Ishikawa (cell line): ENCODE results near the gene AKAP6.

ENCODE experiments used
- CEBPB ChIP-seq: IDR thresholded peaks from 2 replicates; pipeline ENCODE4 v1.6.1; 2012
- CREB1 ChIP-seq: IDR thresholded peaks from 2 replicates; pipeline ENCODE4 v1.6.1; 2012; ENCODE audit warnings: low read depth
- EGR1 ChIP-seq: IDR thresholded peaks from 2 replicates; pipeline ENCODE4 v1.6.1; 2012
- EP300 ChIP-seq: IDR thresholded peaks from 2 replicates; pipeline ENCODE4 v1.6.1; 2012; ENCODE audit warnings: borderline replicate concordance
- FOXM1 ChIP-seq: IDR thresholded peaks from 2 replicates; pipeline ENCODE4 v1.6.1; 2012; ENCODE audit warnings: low read depth, borderline replicate concordance
- MAX ChIP-seq: IDR thresholded peaks from 2 replicates; pipeline ENCODE4 v1.6.1; 2012
- RAD21 ChIP-seq: IDR thresholded peaks from 2 replicates; pipeline ENCODE4 v1.6.1; 2012; ENCODE audit warnings: low read depth
- REST ChIP-seq: IDR thresholded peaks from 2 replicates; pipeline ENCODE4 v1.6.1; 2012; ENCODE audit warnings: low read depth, mild to moderate bottlenecking
- TAF1 ChIP-seq: IDR thresholded peaks from 2 replicates; pipeline ENCODE4 v1.6.1; 2012; ENCODE audit warnings: low read depth, mild to moderate bottlenecking
- TCF12 ChIP-seq: IDR thresholded peaks from 2 replicates; pipeline ENCODE4 v1.6.1; 2012; ENCODE audit warnings: low read depth
- USF1 ChIP-seq: IDR thresholded peaks from 2 replicates; pipeline ENCODE4 v1.6.1; 2012
- YY1 ChIP-seq: IDR thresholded peaks from 2 replicates; pipeline ENCODE4 v1.6.1; 2012; ENCODE audit warnings: low read depth
- ZBTB7A ChIP-seq: IDR thresholded peaks from 2 replicates; pipeline ENCODE4 v1.6.1; 2012; ENCODE audit warnings: low read depth

- TF ChIP-seq CREB1, result no peak
- TF ChIP-seq TAF1, result no peak
- no peak for TF ChIP-seq MAX
- TF ChIP-seq ZBTB7A, result no peak
- TF ChIP-seq REST, result no peak
- no peak for TF ChIP-seq CEBPB
- TF ChIP-seq EP300, result no peak
- no peak for TF ChIP-seq TCF12
- TF ChIP-seq RAD21, result no peak
- TF ChIP-seq FOXM1, result no peak
- TF ChIP-seq USF1, result no peak
- TF ChIP-seq EGR1, result no peak
- no peak for TF ChIP-seq YY1
These were observed 4.5 kb upstream of the AKAP6 start for GRCh38 chr14:32324601-32325000.
